ENCODE data around the gene PALB2. TPM values are rescaled to one million over a fixed set of nuclear protein-coding genes. Genes with fewer than 3 reads are reported as not detected.

Gene PALB2
- total and polyA plus RNA-seq, 9 of the 15 experiments (the other 6 are each of a cell fraction or from before 2014, with no cell fraction given): 7.0 to 25.8 (median 15.2) TPM

DNA sequence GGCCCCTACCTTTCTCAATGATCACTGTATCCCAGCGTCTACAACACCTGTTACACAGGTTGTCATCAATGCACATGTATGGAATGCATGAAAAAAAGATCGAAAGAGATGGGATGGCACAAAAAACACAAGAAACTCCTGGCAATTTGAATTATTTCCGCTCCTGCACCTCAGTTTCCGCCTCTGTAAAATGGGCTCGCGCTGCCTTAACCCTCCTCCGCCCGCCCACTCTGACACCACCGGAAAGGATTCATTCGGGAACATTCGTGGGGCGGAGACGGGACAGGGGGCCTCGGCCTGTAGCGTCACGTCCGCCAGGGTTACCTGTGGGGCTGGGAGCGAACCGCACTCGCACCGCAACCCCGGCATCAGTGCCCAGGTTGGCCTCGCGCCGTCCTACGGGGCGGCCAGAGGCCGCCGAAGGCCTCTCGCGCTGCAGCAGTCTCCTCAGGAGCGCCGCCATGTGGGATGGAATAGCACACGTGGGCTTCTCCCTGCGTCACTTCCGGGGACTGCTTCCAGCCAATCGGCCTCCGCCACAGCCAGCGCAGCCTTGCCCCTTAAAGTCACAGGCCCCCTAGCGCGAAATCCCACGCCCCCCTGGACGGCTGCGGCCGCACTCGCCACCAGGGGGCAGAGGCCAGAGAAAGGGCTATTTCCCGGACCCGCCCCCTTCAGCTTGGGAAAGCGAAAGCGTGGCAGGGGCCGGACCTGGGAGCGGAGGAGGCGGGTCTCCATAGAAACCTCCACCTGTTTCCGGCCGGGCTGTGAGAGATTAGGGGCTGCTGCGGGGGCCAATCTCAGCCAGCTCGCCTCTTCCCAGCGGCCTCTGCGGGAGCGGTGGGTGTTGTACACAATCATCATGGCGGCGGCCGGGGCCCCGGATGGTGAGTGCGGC lies 84.0 kb downstream of the PALB2 start, which contains the start of the genes EARS2 and UBFD1 (continued):
- TF ChIP-seq ASH1L (IDR thresholded peaks at IDR 0.05; ENCODE audit: borderline replicate concordance, low read depth, partially characterized antibody) (peak; percentile 13), ELF4 (CRISPR knock-in tag; IDR thresholded peaks at IDR 0.05) (no peak), BDP1 (IDR thresholded peaks at IDR 0.05; ENCODE audit: insufficient read depth, insufficient read length) (no peak), KDM5B (IDR thresholded peaks at IDR 0.05; ENCODE audit: insufficient replicate concordance, low read depth, low read length) (peak; percentile 77), ZNF512 (tag; IDR thresholded peaks at IDR 0.05) (no peak), CHCHD3 (CRISPR knock-in tag; IDR thresholded peaks at IDR 0.05) (no peak), JUND (IDR thresholded peaks at IDR 0.05; ENCODE audit: borderline replicate concordance, low read depth, low read length) (peak; percentile 73; the same call in 1 of the 2 replicates), JUND (tag; IDR thresholded peaks at IDR 0.05; ENCODE audit: borderline replicate concordance, low read depth, low read length) (no peak; the same call in 2 of the 3 replicates), ZNF57 (CRISPR knock-in tag; IDR thresholded peaks at IDR 0.05) (no peak), ZNF707 (CRISPR knock-in tag; conservative IDR thresholded peaks at IDR 0.05) (no peak), IRF1 (CRISPR knock-in tag; IDR thresholded peaks at IDR 0.05; ENCODE audit: borderline replicate concordance) (no peak), HOXB6 (CRISPR knock-in tag; IDR thresholded peaks at IDR 0.05; ENCODE audit: borderline replicate concordance) (no peak), ZNF830 (CRISPR knock-in tag; IDR thresholded peaks at IDR 0.05) (no peak), ZNF280A (IDR thresholded peaks at IDR 0.05; ENCODE audit: low read depth, partially characterized antibody) (no peak)
- TF ChIP-seq, protein P1, sequence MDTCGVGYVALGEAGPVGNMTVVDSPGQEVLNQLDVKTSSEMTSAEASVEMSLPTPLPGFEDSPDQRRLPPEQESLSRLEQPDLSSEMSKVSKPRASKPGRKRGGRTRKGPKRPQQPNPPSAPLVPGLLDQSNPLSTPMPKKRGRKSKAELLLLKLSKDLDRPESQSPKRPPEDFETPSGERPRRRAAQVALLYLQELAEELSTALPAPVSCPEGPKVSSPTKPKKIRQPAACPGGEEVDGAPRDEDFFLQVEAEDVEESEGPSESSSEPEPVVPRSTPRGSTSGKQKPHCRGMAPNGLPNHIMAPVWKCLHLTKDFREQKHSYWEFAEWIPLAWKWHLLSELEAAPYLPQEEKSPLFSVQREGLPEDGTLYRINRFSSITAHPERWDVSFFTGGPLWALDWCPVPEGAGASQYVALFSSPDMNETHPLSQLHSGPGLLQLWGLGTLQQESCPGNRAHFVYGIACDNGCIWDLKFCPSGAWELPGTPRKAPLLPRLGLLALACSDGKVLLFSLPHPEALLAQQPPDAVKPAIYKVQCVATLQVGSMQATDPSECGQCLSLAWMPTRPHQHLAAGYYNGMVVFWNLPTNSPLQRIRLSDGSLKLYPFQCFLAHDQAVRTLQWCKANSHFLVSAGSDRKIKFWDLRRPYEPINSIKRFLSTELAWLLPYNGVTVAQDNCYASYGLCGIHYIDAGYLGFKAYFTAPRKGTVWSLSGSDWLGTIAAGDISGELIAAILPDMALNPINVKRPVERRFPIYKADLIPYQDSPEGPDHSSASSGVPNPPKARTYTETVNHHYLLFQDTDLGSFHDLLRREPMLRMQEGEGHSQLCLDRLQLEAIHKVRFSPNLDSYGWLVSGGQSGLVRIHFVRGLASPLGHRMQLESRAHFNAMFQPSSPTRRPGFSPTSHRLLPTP (IDR thresholded peaks at IDR 0.05; ENCODE audit: borderline replicate concordance, extremely low read depth, insufficient read length): no peak
- TF ChIP-seq, protein P2, sequence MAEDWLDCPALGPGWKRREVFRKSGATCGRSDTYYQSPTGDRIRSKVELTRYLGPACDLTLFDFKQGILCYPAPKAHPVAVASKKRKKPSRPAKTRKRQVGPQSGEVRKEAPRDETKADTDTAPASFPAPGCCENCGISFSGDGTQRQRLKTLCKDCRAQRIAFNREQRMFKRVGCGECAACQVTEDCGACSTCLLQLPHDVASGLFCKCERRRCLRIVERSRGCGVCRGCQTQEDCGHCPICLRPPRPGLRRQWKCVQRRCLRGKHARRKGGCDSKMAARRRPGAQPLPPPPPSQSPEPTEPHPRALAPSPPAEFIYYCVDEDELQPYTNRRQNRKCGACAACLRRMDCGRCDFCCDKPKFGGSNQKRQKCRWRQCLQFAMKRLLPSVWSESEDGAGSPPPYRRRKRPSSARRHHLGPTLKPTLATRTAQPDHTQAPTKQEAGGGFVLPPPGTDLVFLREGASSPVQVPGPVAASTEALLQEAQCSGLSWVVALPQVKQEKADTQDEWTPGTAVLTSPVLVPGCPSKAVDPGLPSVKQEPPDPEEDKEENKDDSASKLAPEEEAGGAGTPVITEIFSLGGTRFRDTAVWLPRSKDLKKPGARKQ (CRISPR knock-in tag; IDR thresholded peaks at IDR 0.05): no peak

All from K562 (cell line).